ENCODE data around the gene ADD3. TPM values are rescaled to one million over a fixed set of nuclear protein-coding genes. Genes with fewer than 3 reads are reported as not detected.
"Not testable (repeated sequence)": the region's sequence is repeated elsewhere in the genome, so short reads cannot be mapped to it uniquely, and the experiment has no call there.

ADD3 gene
- total and polyA plus RNA-seq, 2 of the 13 experiments (the other 11 are each of a cell fraction or from before 2014, with no cell fraction given), result 44.7 to 57.5 TPM

DNA sequence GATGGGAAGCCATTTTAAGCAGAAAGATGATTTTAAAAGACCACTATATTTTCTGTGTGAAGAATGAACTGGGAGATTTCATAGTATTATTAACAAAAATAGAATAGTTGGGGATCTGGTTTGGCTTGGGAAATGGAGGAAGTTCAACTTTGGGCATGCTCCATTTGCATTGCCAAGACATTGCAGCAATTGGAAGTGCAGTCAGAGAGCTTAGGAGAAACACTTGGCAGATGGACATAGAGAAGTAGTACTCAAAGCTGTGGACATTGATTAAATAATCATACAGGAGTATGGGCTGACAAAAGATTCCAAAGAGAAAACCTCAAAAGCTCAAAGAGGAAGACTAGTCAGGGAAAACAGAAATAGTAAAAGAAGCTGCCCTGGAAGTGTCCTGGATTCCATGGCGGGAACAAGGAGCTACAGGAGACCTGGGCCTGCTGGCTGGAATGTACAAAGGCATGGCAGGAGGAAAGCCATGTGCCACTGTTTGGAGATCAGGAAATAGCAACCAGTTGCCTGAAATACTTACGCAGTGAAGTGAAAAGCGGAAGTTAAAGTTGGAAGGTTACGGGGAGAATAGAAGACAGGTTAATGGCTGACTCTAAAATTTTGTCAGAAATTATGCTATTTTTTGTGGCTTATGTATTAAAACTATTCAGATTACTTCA lies 106.0 kb downstream of the ADD3 start:
- Histone ChIP-seq H3K9ac (ENCODE audit: insufficient read depth, low read depth, low read length) (no peak overlapping the region), H3K4me2 (ENCODE audit: low read depth, low read length) (no peak overlapping the region), H4K20me1 (ENCODE audit: insufficient read depth, low read length) (no peaks in the 10 kb centered on the region), H3K27me3 (ENCODE audit: control insufficient read depth in 1 of 2, insufficient read depth in 2 of 2, low read length in 2 of 2) (no peaks in the 10 kb centered on the region), H3K9me3 (ENCODE audit: low read length) (no peaks in the 10 kb centered on the region), H2AFZ (ENCODE audit: low read length) (no peak overlapping the region), H3K4me1 (ENCODE audit: insufficient read depth, low read length) (no peaks in the 10 kb centered on the region), H3K27ac (ENCODE audit: extremely low read length, insufficient read depth, low read length) (no peak overlapping the region), H3K79me2 (ENCODE audit: insufficient read depth, low read length) (no peaks in the 10 kb centered on the region), H3K36me3 (replicated peaks in 1 of 2; ENCODE audit: control insufficient read depth in 1 of 2, insufficient read depth in 2 of 2, low read length in 2 of 2) (peaks cover 3 to 28% of the 10 kb centered on the region in 2 experiments), H3K4me3 (replicated peaks in 1 of 3; ENCODE audit: insufficient read depth in 1 of 3, low read depth in 2 of 3, low read length in 3 of 3) (no peak overlapping the region)
- ATAC-seq (no peak), DNase-seq (ENCODE audit: low spot score) (no peak), FAIRE-seq (no peak)
- WGBS (ENCODE audit: low lambda C conversion rate), result 97% methylated on average over 4 of the region's 4 CpGs
- in situ Hi-C loops (cut with HindIII; ENCODE audit: extremely low pct_ligation_motif_present, low pct_unique_long_range_greater_than_20kb) (no loop called here), intact Hi-C loops (cut with micrococcal nuclease; ENCODE audit: unreplicated experiment) (loop anchor here (10.0 kb wide), 1 partner anchor 149 kb away; no protein-coding TSS in a partner anchor)
- peak; percentile 13 for TF ChIP-seq TEAD3 (CRISPR knock-in tag; optimal IDR thresholded peaks at IDR 0.05; ENCODE audit: borderline replicate concordance)
- no peak for TF ChIP-seq AGO2 (optimal IDR thresholded peaks at IDR 0.05; ENCODE audit: low read depth, low read length)
- TSS peak; percentile 38 for BruUV-seq (replicated peaks)
- ChIA-PET POLR2A (no interaction called here), CTCF (ENCODE audit: low intra/inter-chr PET ratio, low total read pairs) (no interaction called here)

DNA sequence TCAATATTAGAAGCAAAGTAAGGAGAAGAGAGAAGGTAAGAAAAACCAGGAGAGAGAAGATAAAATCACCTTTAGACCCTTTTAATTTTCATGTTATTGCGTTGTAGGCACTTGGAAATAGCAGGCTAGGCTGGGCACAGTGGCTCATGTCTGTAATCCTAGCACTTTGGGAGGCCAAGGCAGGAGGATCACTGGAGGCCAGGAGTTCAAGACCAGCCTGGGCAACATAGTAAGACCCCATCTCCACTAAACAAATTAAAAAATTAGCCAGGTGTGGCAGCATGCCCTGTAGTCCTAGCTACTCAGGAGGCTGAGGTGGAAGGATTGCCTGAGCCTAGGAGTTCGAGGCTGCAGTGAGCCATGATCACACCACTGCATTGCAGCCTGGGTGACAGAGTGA lies 106.9 kb downstream of the ADD3 start:
- FAIRE-seq; CTCF ChIA-PET (ENCODE audit: low intra/inter-chr PET ratio, low total read pairs); H3K4me3 ChIP-seq (replicated peaks in 1 of 3; ENCODE audit: insufficient read depth in 1 of 3, low read depth in 2 of 3, low read length in 3 of 3); H3K4me1 ChIP-seq (ENCODE audit: insufficient read depth, low read length); H3K79me2 ChIP-seq (ENCODE audit: insufficient read depth, low read length); H3K9me3 ChIP-seq (ENCODE audit: low read length); POLR2A ChIA-PET; H3K4me2 ChIP-seq (ENCODE audit: low read depth, low read length); H2AFZ ChIP-seq (ENCODE audit: low read length); BruUV-seq (replicated peaks); H3K9ac ChIP-seq (ENCODE audit: insufficient read depth, low read depth, low read length); in situ Hi-C loops (cut with HindIII; ENCODE audit: extremely low pct_ligation_motif_present, low pct_unique_long_range_greater_than_20kb); DNase-seq (ENCODE audit: low spot score); H3K27ac ChIP-seq (ENCODE audit: extremely low read length, insufficient read depth, low read length); ATAC-seq; H3K27me3 ChIP-seq (ENCODE audit: control insufficient read depth in 1 of 2, insufficient read depth in 2 of 2, low read length in 2 of 2); H4K20me1 ChIP-seq (ENCODE audit: insufficient read depth, low read length): not testable (repeated sequence)
- intact Hi-C loops (cut with micrococcal nuclease; ENCODE audit: unreplicated experiment), result loop anchor here (10.0 kb wide), 1 partner anchor 150 kb away; no protein-coding TSS in a partner anchor
- peaks cover 4 to 34% of the 10 kb centered on the region in 2 experiments for H3K36me3 ChIP-seq (replicated peaks in 1 of 2; ENCODE audit: control insufficient read depth in 1 of 2, insufficient read depth in 2 of 2, low read length in 2 of 2)
- TF ChIP-seq, protein P1, sequence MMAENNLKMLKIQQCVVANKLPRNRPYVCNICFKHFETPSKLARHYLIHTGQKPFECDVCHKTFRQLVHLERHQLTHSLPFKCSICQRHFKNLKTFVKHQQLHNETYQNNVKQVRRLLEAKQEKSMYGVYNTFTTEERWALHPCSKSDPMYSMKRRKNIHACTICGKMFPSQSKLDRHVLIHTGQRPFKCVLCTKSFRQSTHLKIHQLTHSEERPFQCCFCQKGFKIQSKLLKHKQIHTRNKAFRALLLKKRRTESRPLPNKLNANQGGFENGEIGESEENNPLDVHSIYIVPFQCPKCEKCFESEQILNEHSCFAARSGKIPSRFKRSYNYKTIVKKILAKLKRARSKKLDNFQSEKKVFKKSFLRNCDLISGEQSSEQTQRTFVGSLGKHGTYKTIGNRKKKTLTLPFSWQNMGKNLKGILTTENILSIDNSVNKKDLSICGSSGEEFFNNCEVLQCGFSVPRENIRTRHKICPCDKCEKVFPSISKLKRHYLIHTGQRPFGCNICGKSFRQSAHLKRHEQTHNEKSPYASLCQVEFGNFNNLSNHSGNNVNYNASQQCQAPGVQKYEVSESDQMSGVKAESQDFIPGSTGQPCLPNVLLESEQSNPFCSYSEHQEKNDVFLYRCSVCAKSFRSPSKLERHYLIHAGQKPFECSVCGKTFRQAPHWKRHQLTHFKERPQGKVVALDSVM (CRISPR knock-in tag; IDR thresholded peaks at IDR 0.05), result 0 out of 2 replicates have a peak, but pooled peaks have one; percentile 16
- 100% methylated on average over 2 of the region's 2 CpGs for WGBS (ENCODE audit: low lambda C conversion rate)

Data from HepG2 (cell line).